Loucy (cell line): ENCODE results near the gene KPNA1.

ENCODE experiments used
- CTCF ChIP-seq: fragments of 200-600 bp; sonication (generic); conservative IDR thresholded peaks from 2 replicates; pipeline ENCODE4 v1.5.1; 2014; ENCODE audit warnings: mild to moderate bottlenecking, antibody characterized with exemption, low read length
- EZH2phosphoT487 ChIP-seq: fragments of 200-600 bp; IDR thresholded peaks from 2 replicates; pipeline ENCODE4 v1.6.1; 2018; ENCODE audit warnings: antibody characterized with exemption, mild to moderate bottlenecking, moderate library complexity, borderline replicate concordance

- peak; percentile 70 for TF ChIP-seq CTCF
- TF ChIP-seq EZH2phosphoT487: no peak
Measured at GRCh38 chr3:122458992-122459391, 55.7 kb downstream of the KPNA1 start.
